GM19395 (cell line): ENCODE data around the gene HEATR5A.
"Not testable (repeated sequence)": the region's sequence is repeated elsewhere in the genome, so short reads cannot be mapped to it uniquely, and the experiment has no call there.

Source experiments
- ATAC-seq: cut with Tn5 transposase; IDR thresholded peaks from one replicate; pipeline ENCODE4 v1.9.1; 2021; ENCODE audit warnings: mild to moderate bottlenecking, moderate library complexity; ENCODE audit not compliant: unreplicated experiment

HEATR5A gene

GRCh38 chr14:31391977-31392503 is 28.3 kb downstream of the HEATR5A start:
- ATAC-seq: no peak

GRCh38 chr14:31391473-31391872 is 28.9 kb downstream of the HEATR5A start:
- no peak for ATAC-seq

GRCh38 chr14:31389946-31390345 is 30.4 kb downstream of the HEATR5A start:
- ATAC-seq: no peak

GRCh38 chr14:31388687-31389413 is 31.5 kb downstream of the HEATR5A start:
- no peak for ATAC-seq

- no peak for ATAC-seq
Observed at GRCh38 chr14:31387091-31387490, 33.3 kb downstream of the HEATR5A start.

- ATAC-seq: no peak
Observed at GRCh38 chr14:31386271-31386670, 34.1 kb downstream of the HEATR5A start.

GRCh38 chr14:31382221-31382620 is 38.1 kb downstream of the HEATR5A start:
- no peak for ATAC-seq

- no peak for ATAC-seq
Observed at GRCh38 chr14:31380106-31380505, 40.2 kb downstream of the HEATR5A start.

GRCh38 chr14:31379125-31379947 is 41.0 kb downstream of the HEATR5A start:
- ATAC-seq: not testable (repeated sequence)

- no peak for ATAC-seq
Observed at GRCh38 chr14:31377433-31377832, 42.9 kb downstream of the HEATR5A start.

GRCh38 chr14:31371646-31372045 is 48.7 kb downstream of the HEATR5A start:
- no peak for ATAC-seq

GRCh38 chr14:31363331-31364073 is 56.8 kb downstream of the HEATR5A start:
- no peak for ATAC-seq

GRCh38 chr14:31362746-31363145 is 57.6 kb downstream of the HEATR5A start:
- no peak for ATAC-seq

- ATAC-seq: not testable (repeated sequence)
Observed at GRCh38 chr14:31361761-31362160, 58.6 kb downstream of the HEATR5A start.

GRCh38 chr14:31360919-31361662 is 59.3 kb downstream of the HEATR5A start:
- no peak for ATAC-seq

GRCh38 chr14:31357279-31357678 is 63.1 kb downstream of the HEATR5A start:
- no peak for ATAC-seq

- no peak for ATAC-seq
Observed at GRCh38 chr14:31346097-31346496, 74.3 kb downstream of the HEATR5A start.

GRCh38 chr14:31341280-31341679 is 79.1 kb downstream of the HEATR5A start:
- ATAC-seq: no peak

GRCh38 chr14:31340297-31341063 is 79.9 kb downstream of the HEATR5A start:
- ATAC-seq: no peak

GRCh38 chr14:31339743-31340142 is 80.6 kb downstream of the HEATR5A start:
- ATAC-seq: no peak
